Measurements from ENCODE around the gene CERS6.
"Not testable (repeated sequence)": the region's sequence is repeated elsewhere in the genome, so short reads cannot be mapped to it uniquely, and the experiment has no call there.

CERS6 gene

DNA sequence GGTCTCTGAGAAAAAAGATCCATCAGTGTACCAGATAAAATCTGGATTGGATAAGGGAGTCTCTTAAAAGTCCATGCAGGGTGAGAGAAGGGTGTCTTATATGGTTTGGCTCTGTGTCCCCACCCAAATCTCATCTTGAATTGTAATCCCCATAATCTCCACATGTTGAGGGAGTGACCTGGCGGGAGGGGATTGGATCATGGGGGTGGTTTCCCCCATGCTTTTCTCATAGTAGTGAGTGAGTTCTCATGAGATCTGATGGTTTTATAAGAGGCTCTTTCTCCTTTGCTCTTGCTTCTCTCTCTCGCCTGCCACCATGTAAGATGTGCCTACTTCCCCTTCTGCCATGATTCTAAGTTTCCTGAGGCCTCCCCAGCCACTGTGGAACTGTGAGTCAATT lies 46.8 kb downstream of the CERS6 start:
- not testable (repeated sequence) for DNase-seq

DNA sequence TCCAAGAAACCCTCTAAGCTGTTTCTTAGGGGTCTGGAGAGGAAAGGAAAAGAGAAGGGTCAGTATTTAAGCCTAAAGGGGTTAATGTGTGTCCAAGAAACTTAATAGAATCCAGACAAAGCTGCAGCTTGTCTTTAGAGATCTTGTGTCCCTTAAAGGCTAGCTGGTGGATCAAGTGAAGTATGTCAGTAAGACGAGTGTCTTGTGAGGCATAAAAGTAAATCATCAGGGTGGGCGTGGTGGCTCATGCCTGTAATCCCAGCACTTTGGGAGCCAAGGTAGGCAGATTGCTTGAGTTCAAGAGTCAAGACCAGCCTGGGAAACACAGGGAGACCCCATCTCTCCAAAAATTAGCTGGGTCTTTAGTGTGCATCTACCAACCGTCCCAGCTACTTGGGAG lies 47.8 kb downstream of the CERS6 start:
- no peak for DNase-seq

DNA sequence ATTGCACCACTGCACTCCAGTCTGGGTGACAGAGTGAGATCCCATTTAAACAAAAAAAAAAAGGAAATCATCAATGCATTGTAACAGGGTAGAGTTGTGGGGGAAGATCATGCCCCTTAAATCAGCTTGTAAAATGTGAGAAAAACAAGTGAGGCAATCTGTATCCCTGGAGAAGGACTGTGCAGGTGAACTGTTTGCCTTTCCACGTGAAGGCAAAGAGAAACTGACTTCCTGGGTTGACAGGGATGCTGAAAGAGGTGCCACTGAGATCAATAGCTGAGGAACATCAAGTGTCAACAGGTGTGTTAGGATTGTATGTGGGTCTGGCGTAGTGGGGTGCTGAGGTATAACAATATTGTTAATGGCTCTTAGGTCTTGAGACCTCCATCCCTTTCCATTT lies 48.3 kb downstream of the CERS6 start:
- no peak for DNase-seq

DNA sequence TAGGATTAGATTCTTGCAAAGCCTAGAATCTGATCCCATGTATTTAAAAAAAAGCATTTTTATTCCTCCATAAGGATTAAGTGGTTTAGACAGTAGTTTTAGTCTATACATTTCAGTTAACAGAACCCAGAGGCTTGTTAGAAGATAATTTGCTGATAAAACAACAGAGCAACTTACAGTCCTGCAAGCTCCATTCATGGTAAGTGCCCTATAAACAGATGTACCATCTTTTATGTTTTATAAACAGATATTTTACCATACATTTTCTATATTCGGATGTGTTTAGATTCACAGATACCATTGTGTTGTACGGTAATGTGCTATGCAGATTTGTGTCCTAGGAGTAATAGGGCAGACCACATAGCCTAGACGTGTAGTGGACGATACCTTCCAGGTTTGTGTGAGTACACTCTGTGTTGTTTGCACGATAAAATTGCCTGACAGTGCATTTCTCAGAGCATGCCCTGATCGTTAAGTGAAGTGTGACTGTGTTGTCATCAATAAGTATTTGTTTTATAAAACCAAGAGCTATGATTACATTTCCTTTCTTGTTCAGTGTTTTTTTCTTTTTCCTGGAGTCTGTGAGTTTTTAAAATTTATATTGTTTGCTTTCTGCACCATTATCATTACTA lies 54.2 kb downstream of the CERS6 start:
- DNase-seq, result no peak

DNA sequence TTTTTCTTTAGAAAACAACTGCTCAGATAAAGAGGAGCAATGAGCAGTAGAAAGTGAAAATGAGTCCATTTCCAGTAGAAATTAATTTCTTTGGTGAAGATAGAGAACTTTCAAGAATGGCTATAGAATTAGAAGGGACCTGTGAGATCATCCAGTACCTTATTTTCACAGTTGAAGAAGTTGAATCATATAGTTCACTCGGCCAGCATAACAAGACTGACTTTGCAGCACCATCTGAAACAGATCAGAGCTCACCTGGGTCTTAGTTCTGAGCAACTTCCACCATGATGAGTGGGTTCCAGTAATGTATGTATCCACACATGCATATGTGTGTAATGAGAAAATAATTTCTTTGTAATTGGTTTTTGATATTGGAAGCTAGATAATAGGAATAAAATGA lies 58.6 kb downstream of the CERS6 start:
- DNase-seq, result no peak

DNA sequence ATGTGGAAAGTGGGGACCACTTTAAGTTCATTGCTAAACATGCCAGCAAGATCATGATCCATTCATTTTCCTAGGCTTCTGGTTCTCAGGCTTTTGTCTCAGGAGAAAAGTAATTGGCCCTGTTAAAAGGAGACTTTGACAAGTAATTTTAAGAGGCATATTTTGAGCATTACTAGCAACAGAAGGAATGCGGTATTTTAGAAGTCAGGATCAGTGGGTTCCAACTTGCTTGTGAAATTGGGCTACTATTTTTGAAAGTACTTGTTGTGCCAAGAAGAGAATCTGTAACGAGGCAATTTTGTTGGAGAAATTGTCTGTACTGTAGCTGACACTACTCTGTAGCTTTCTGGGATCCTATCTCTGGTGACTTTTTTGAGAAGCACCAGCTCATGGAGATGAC lies 59.4 kb downstream of the CERS6 start:
- DNase-seq, result no peak

DNA sequence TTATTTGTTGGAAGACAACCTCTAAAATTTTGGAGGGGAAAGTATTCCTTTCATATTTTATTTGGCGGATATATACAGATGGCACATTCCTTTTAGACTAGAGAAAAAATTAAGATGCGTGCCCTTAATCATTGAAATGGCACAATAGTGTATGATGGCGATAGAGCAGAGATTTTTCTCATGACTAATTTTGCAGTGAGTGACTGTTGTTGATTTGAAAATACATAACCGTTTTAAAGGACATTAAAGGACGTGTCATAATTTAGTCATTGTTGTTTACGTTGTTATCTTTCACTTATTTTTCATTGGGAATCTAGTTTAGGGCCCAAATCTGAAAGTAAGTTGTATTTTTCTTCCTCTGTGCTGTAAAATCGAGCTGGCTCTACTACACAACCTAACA lies 61.7 kb downstream of the CERS6 start:
- DNase-seq, result no peak

DNA sequence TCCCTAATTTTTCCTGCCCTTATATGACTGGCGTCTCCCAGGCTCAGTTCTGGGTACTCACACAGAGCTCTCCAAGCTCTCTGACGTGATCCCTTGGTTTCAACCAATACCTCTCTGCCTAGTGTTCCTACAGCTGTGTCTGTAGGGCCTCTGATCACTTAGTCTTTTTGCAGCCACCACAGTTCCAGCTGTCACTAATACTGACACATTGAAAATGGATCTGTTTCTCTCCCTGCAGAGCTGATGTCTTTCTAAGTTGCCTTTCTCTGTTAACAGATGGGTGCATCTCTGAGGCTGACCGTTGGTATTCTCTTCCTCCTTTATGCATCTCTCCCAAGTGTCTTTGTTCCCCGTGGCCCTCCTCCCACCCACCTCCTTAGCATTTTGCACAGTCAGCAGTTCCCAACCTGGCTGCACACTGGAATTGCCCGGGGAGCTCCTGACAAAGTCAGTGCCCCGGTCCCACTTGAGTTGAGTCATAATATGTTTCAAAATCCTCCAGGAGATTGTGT lies 62.5 kb downstream of the CERS6 start:
- no peak for DNase-seq

DNA sequence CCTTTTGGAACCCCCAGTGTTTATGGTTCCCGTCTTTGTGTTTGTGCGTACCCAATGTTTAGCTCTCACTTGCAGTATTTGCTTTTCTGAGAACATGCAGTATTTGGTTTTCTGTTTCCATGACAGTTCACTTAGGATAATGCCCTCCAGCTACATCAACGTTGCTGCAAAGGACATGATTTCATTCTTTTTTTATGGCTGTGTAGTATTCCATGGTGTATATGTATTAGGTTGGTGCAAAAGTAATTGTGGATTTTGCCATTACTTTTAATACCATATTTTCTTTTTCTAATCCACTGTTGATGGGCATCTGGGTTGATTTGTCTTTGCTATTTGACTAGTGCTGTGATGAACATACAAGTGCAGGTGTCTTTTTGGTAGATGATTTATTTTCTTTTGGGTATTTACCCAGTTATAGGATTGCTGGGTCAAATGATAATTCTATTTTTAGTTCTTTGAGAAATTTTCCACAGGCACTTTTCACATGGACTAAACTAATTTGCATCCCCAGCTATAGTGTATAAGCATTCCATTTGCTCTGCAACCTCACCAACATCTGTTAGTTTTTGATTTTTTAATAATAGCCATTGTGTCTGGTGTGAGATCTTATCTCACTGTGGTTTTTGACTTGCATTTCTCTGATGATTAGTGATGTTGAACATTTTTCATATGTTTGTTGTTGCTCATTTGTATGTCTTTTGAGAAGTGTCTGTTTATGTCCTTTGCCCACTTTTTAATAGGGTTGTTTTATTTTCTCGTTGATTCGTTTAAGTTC lies 63.6 kb downstream of the CERS6 start:
- no peak for DNase-seq

DNA sequence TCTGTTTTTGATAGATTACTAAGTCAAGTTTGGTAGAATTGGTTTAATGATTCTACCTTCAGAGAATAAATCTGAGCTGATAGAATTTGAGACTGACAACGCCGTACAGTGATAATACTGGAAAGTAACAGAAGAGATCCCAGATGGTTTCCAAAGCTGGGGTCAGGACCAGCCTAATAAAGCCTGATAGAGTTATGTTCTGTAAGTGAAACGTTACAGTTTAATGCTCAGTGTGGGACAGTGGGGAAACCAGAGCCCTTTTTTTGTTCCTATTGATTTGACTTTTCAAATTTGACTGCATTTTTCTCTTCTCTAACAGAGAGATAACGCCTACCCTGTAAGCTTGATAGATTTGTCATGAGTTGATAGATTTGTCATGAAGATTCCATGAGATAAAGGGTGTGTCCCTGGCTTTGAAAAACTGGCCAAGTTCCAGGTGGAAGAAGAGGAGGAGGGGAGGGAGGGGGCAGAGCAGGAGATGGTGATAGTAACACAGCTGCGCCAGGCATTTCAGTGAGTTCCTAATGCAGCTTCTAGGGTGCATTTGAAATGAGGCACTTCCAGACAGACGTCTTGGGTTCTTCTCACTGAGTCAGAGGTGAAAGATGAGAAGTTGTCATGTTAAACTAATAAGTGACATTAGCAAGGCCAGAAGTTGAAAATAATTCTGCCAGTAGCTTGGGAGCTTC lies 65.1 kb downstream of the CERS6 start:
- no peak for DNase-seq

DNA sequence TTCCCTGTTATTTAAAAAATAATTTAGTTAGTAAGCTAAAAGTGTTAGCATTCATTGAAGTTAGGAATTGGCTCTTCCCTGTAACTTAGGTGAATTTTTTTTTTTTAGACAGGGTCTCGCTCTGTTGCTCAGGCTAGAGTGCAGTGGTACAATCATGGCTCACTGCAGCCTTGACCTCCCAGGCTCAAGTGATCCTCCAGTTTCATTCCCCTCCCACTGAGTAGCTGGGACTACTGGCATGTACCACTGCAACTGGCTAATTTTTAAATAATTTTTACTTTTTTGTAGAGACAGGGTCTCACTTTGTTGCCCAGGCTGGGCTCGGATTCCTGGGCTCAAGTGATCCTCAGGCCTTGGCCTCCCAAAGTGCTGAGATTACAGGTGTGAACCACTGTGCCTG lies 66.4 kb downstream of the CERS6 start:
- DNase-seq, result no peak

DNA sequence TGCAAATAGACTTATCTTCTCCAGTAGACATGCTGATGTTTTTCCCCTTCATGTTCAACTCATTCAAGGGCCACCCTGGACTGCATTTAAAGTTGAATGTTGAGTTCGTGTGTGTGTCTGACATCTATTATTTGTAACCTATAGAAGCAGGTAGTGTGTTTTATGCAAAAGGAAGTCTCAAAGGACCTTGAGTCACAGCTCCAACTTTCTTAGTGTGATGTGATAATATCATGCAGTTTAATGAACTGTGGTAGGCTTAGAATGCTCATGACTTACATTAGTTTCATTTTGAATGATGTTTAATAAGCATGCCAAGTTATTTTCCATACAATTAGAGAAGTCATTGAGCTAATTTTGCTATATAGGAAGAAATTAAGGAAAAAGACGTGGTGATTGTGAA lies 67.9 kb downstream of the CERS6 start:
- DNase-seq, result no peak

DNA sequence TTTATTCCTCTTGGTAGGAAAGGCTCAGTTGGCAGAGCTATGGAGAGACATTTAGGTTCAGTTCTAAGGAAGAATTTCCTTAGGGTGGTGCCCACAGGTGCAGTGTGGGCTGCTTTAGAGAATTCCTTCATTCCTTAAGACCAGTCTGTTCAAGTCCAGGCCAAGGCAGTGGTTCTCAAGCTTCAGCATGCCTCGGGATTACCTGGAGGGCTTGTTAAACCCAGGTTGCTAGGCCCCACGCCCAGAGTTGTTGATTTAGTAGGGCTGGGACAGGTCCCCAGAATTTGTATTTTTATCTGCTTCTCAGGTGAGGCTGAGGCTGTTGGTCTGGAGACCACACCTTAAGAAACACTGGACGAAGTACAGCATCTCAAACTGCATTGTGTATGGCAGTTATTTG lies 68.9 kb downstream of the CERS6 start:
- no peak for DNase-seq

DNA sequence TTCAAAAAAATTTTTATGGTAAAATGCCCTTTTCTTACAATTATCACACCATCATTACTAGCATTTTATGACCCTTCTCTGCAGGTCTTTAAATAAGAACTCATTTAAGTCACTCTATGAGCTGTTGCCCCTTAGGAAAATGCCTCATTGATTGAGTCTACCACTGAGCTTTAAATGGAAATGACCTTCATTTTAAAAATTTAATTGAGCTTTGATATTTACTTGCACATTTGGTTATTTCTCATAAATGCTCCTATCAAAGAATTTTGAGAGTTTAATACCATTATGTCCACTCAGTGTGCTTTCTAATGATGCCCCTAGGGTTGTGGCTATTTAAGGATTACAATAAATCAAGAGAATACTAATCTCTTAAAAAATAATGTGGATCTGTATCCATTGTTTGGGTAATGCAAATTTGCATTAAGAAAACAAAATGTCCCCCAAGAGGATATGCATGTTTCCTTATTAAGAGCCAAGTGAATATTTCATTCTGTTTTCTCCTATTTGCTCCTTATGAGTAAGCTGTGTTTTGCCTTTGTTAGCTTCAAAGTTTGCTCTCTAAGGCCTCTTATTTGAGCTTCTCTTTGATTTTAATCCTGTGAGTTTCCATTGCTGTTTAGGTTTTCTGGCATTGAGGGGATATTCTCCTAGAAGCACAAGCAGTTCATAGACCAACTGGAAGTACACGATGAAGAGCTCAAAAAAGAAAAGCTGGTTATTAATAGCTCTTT lies 69.8 kb downstream of the CERS6 start:
- DNase-seq, result no peak

DNA sequence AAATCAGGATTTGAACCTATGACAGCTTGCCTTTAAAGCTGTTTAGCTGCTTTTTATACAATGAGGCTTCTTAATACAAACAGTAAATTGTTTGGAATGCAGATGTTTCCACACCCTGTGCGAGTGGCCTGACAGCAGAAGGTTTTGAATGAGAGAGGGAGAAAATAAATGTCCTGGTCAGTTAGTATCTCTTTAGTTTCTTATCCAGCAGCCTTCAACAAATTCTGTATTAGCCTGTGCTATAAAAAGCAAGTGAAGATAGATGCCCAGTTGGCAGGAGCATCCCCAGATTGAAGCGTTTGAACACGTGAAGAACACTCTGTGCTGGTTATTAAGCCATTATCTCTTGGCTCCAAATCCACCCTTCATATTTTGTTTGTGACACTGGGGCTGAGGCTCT lies 70.6 kb downstream of the CERS6 start:
- DNase-seq, result no peak

DNA sequence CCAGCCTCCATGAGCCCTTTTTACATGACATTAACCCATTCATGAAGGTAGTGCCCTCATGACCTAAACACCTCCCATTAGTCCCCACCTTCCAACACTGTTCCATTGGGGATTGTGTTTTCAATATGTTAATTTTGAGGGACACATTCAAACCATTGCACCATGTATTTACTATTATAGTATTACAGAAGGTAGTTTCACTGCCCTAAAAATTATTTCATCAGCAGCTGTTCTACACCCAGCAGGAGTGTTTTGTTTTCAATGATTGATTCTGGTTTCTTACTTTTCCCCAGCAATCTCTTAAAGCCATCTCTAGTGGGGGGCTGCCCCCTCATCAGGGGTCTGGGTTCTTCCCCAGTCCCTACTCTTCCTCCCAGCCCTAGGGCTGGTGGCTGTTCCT lies 71.9 kb downstream of the CERS6 start:
- no peak for DNase-seq

DNA sequence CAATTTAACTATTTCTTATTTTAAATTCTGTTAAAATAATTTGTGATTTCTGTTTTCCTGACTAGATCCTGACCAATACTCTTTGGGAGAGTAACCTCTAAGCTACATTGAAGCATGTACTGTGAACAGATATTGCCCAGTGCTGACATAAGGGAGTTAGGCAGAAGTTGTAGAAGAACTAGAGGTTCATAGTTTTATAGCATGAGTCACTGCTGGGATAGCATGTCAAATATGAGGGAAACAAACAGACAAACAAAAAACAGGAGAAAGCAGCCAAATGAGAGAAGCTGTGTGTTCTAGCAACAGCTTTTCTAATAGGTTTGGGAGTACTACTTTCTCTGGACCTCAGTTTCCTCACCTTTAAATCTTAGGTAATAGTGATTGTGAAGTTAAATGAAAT lies 72.4 kb downstream of the CERS6 start:
- no peak for DNase-seq

DNA sequence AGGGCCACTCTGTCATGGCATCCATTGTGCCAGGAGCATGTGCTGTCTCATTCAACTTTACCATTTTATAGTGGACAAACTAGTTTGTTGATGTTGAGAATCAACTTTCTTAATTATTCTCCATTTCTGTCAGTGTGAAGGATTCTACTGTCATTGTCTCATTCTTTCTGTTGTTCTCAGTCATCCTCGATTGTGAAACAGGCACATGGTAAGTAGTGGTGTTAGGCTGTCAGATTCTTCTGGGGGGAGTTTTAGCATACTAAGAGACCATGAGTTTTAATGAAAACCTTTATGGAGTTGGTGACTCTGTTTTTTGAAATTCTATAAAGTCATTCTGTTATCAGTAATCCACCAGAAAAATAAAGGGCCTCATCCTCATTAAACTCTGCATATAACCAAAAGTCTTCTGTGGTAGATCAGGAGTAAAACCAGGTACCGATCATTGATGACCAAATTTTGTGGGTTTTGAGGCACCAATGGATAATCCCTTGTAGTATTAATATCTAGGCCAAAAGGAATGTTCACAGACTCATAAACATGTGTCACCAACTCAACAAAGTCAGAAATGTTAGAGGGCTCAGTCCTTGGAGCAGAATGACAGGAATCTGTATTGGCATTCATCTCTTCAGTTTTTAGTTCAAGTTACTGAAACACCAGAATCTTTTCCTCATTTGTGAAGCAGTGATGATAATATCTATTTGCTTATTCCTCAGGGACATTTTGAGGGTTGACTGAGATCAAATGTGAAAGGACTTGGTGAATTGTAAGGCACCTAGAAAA lies 73.2 kb downstream of the CERS6 start:
- no peak for DNase-seq

DNA sequence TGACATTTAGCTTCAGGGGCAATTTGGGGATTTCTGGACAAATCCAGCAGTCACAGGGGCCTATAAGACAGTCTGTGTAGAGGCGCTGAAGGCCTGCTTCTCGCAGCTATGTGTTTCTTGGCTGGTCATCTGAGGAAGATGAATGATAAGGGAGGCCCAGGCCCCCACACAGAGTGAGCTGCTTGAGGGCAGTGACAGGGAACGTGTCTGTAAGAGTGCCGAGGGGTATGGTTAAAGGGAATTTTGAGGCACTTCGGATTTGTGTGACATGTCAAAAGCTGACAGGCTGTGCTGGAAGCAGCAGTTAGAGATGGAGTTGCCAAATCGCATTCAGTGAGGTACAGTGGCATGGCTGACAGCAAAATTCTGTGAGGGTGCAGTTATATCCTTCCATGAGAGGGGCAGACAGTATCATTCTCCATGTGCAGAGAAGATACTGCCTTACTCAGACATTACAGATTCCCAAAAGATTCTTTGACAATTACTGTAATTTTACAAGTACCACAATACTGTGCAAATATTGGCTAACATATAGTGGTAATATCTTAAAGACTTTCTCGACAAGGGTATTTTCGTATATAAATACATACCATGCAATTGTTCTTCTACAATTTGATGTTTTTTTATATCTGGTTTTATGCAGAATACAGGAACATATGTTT lies 74.0 kb downstream of the CERS6 start:
- no peak for DNase-seq

DNA sequence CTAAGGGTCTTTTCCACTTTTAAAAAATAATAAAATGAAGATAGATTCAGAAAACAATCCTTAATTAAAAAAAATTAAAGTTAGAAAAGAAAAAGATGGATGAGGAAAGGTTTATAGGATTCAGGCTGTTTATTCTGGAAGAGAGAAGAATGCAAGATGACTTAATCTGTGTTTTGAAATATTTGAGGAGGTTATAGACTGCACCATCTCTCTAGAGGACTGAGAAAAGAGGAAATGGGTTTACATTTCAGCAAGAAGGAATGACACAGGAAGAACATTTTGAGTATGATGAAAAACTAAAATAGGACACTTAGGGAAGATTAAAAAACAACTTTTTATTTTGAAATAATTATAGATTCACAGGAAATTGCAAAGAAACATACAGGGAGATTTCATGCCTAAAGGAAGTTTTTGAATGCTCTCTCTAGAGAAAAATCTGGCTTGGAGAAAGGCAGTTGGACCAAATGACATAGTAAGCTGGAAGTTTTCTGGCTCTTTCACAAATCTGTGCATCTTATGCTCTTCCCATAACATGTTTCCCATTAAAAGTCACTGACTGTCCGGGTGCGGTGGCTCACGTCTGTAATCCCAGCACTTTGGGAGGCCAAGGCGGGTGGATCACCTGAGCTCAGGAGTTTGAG lies 75.0 kb downstream of the CERS6 start:
- no peak for DNase-seq

DNA sequence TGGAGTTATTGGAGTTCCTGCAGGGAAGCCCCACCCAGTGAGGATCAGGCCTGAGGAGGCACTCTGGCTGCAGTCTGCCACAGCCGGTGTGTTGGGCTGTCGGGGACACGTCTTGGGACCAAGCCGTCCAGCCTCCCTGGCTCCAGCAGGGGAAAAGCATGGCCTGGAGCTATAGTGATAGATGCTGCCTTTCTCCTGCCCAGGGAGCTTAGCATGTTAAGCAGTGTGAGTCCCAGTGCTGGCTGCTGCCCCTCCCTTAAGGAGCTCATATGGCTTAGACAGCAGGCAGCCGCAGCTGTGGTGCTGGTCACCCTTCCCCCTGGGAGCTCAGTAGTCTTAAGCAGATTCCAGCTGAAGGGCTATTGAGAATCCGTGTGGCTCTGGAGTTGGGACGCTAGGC lies 78.9 kb downstream of the CERS6 start:
- no peak for DNase-seq

Data from NCI-H748 treated with DMSO at 0.1 percent for 48 hours (cell line).